Chondrocyte (in vitro differentiated cells): ENCODE measurements around the gene KCTD1. TPM values are rescaled to one million over a fixed set of nuclear protein-coding genes. Genes with fewer than 3 reads are reported as not detected.

Source experiments
- DNase-seq: peaks from one replicate; pipeline ENCODE4 v3.0.0; 2021; ENCODE audit warnings: mixed read lengths, low spot score
- H3K27ac Mint-ChIP-seq: one replicate; pipeline ENCODE4 v1.8.0; 2021; ENCODE audit warnings: mild to moderate bottlenecking, moderate library complexity, mixed read lengths; ENCODE audit not compliant: unreplicated experiment
- H3K27me3 Mint-ChIP-seq: 2 replicates; pipeline ENCODE4 v1.8.0; 2021; ENCODE audit warnings: low read depth, mixed read lengths
- H3K36me3 Mint-ChIP-seq: 2 replicates; pipeline ENCODE4 v1.8.0; 2021; ENCODE audit warnings: low read depth, mixed read lengths
- H3K4me1 Mint-ChIP-seq: 2 replicates; pipeline ENCODE4 v1.8.0; 2021; ENCODE audit warnings: low read depth, mild to moderate bottlenecking, mixed read lengths
- H3K4me3 Mint-ChIP-seq: one replicate; pipeline ENCODE4 v1.8.0; 2021; ENCODE audit warnings: mild to moderate bottlenecking, moderate library complexity, mixed read lengths; ENCODE audit not compliant: unreplicated experiment
- H3K9me3 Mint-ChIP-seq: 2 replicates; pipeline ENCODE4 v1.8.0; 2021; ENCODE audit warnings: low read depth, mixed read lengths
- long read RNA-seq: library from polyadenylated mRNA; stranded (forward); transcript quantifications from one replicate; pipeline ENCODE4 v2.0.0, GENCODE V29; 2021
- total RNA-seq: library from RNA; stranded (reverse); gene quantifications from 3 replicates; pipeline ENCODE4 v1.2.1, GENCODE V29; 2021
- TF ChIP-seq, protein P1 (sequence below): fragments of 200-600 bp; sonication (generic); IDR thresholded peaks from 2 replicates; pipeline ENCODE4 v1.5.0; 2021; ENCODE audit warnings: antibody characterized with exemption, mild to moderate bottlenecking, moderate library complexity

Gene KCTD1
- total RNA-seq, result 17.1 to 18.1 TPM (median 17.5 TPM) in 3 replicates
- long read RNA-seq, transcript KCTD1-202 (5 exons, 2,103 nt), result major isoform, 8 of 9 reads
- long read RNA-seq, partial matches to known transcripts, result 0 of 9 reads
- long read RNA-seq, other reads (novel, unspliced or antisense), result 1 of 9 reads

DNA sequence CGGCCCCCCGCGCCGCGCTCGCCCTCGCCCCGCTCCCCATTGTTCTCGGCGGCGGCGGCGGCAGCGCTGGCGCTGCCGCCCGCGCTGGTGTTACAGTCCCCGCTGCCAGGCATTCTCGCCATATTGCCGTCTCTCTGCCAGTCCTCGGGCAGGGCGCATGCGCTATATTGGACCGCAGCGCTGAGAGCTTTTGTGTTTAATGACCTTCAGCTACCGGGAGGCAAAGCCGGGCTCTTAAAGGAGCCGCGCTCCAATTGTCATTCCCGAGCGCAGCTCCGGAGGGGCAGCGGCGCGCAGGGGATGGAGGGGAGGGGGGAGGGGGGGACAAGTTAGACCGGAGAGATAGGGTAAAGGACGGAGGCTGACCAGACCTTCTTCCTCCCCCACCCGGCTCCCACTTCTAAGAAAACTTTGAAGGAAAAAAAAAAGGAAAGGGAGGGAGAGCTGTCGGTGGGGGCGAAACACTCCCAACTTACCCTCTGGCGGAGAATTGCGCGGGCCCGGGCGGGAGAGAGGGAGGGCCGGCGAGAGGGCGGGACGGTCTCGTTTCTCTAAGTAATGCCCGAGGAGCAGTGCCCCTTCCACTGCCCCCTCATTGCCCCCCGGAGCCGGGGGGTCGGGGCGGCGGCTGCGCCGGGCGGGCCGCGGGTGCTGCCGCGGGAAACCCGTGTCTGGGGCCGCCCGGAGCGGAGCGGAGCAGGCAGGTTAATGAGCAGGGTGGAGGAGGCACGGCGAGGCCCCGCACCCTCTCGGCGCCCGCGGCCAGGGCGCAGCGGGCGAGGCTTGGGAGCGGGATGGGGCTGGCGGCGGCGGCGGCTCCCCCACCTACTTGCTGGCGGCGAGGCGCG is at the start of gene KCTD1:
TSS of gene KCTD1 (minus strand) at position 139 of the 848 bp plus-strand sequence. CDS start at position 122, 17 bp downstream.
- H3K36me3 Mint-ChIP-seq, result no peaks in the 10 kb centered on the region

DNA sequence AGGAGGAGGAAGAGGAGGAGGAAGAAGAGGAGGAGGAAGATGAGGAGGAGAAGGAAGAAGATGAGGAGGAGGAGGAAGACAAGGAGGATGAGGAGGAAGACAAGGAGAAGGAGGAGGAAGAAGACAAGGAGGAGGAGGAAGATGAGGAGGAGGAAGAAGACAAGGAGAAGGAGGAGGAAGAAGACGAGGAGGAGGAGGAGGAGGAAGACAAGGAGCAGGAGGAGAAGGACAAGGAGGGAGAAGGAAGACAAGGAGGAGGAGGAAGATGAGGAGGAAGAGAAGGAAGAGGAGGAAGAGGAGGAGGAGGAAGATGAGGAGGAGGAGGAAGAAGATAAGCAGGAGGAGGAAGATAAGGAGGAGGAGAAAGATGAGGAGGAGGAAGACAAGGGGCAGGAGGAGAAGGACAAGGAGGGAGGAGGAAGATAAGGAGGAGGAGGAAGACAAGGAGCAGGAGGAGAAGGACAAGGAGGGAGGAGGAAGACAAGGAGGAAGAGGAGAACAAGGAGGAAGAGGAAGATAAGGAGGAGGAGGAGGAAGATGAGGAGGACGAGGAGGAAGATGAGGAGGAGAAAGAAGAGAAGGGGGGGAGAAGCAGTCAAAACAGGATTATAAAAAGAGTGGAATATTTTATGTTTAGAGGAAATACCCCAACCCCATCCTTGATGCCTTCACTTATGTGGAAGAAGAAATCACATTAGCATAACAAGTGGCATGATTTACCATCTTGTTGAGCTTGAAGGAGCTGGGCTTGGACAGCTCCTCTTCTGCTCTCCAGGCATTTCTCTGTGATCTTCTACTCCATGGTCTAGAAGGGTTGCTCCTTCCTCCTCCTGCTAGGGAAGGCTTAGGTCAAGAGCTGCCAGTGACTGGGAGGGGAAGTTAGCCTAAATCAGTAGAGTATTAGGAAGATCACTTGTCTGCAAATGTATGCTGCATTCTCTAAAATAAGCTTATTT is 45.3 kb upstream of the KCTD1 start:
- H3K9me3 Mint-ChIP-seq, result peaks cover 3% of the 10 kb centered on the region
- no peak overlapping the region for H3K4me3 Mint-ChIP-seq
- peaks cover 12% of the 10 kb centered on the region for H3K27me3 Mint-ChIP-seq
- TF ChIP-seq, protein P1, sequence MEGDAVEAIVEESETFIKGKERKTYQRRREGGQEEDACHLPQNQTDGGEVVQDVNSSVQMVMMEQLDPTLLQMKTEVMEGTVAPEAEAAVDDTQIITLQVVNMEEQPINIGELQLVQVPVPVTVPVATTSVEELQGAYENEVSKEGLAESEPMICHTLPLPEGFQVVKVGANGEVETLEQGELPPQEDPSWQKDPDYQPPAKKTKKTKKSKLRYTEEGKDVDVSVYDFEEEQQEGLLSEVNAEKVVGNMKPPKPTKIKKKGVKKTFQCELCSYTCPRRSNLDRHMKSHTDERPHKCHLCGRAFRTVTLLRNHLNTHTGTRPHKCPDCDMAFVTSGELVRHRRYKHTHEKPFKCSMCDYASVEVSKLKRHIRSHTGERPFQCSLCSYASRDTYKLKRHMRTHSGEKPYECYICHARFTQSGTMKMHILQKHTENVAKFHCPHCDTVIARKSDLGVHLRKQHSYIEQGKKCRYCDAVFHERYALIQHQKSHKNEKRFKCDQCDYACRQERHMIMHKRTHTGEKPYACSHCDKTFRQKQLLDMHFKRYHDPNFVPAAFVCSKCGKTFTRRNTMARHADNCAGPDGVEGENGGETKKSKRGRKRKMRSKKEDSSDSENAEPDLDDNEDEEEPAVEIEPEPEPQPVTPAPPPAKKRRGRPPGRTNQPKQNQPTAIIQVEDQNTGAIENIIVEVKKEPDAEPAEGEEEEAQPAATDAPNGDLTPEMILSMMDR, result no peak
- H3K36me3 Mint-ChIP-seq, result peaks cover 3% of the 10 kb centered on the region
- H3K4me1 Mint-ChIP-seq, result no peaks in the 10 kb centered on the region
- no peak for DNase-seq
- H3K27ac Mint-ChIP-seq, result no peak overlapping the region

More for the DNA sequence above, at the start of gene KCTD1:
- DNase-seq, result peak; percentile 90
- H3K4me1 Mint-ChIP-seq, result peaks cover 50% of the 10 kb centered on the region
- peak within 1 kb of the TSS; percentile 45 for H3K27ac Mint-ChIP-seq
- TF ChIP-seq, protein P1, result no peak
- peak within 1 kb of the TSS; percentile 83 for H3K4me3 Mint-ChIP-seq
- peaks cover 11% of the 10 kb centered on the region for H3K27me3 Mint-ChIP-seq
- no peaks in the 10 kb centered on the region for H3K9me3 Mint-ChIP-seq

DNA sequence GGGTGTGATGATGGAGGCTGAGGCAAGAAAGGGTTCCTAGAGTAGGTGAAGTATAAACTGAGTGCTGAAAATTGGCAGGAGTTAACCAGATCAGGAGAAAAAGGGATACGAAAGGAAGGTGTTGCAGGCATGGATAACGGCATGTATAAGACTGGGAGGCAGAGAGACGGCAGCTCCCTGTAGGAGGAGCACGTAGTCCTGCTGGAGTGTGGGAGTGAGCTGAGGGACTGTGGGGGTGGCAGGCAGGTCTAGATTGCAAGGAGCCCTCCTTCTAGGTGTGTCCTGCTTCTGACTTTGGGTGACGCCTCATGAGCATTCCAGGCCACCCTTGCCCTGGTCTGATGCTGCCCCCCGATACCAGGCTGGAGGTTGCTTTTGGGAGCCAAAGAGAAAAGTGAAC is 36.4 kb upstream of the KCTD1 start:
- no peaks in the 10 kb centered on the region for H3K36me3 Mint-ChIP-seq
- TF ChIP-seq, protein P1, result no peak
- peaks cover 2% of the 10 kb centered on the region for H3K27me3 Mint-ChIP-seq
- H3K4me3 Mint-ChIP-seq, result no peak overlapping the region
- no peaks in the 10 kb centered on the region for H3K4me1 Mint-ChIP-seq
- no peak overlapping the region for H3K27ac Mint-ChIP-seq
- peaks cover 9% of the 10 kb centered on the region for H3K9me3 Mint-ChIP-seq
- no peak for DNase-seq

DNA sequence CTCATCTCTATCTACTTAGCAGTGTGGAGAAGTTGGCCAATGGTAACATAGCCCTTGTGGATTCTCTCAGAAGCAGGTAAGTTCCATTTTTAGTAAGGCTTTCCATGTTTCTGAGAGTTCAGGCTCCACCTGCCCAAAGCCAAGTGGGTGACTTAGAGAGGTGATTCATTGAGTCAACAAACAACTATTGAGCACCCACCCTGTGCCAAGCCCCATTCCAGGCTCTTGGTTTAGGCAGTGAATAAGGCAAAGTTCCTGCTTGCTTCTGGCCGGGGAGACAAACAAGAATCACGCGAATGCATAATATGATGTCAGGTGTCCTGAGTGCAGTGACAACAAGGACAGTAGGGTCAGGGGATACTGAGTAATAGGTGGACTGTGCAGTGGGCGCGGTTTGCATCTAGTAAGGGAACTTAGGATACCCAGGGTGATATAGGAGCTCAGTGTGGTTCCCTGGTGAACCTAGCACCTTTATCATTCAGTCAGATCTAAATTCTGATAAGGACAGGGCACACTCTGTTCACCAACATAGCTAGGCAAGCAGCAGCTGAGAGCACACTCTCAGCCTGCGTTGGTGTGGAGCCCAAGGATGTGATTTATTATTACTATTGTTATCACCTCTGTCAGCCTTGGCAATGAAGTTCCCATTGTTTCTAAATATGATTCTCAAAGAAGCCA is 31.7 kb upstream of the KCTD1 start:
- Mint-ChIP-seq H3K4me1 (peaks cover 11% of the 10 kb centered on the region), H3K27ac (no peak overlapping the region), H3K27me3 (no peaks in the 10 kb centered on the region), H3K36me3 (no peaks in the 10 kb centered on the region), H3K4me3 (no peak overlapping the region), H3K9me3 (no peaks in the 10 kb centered on the region)
- no peak for DNase-seq
- TF ChIP-seq, protein P1, result no peak
